GM18502 (cell line): ENCODE data around the gene DDOST.
A peak's percentile ranks its signal among the peaks of the same experiment; 100 is the strongest.

Source experiments
- ATAC-seq: cut with Tn5 transposase; IDR thresholded peaks from one replicate; pipeline ENCODE4 v1.9.1; 2021; ENCODE audit warnings: mild to moderate bottlenecking; ENCODE audit not compliant: unreplicated experiment, poor library complexity

Gene DDOST

GRCh38 chr1:20661207-20662109 is at the start of gene DDOST:
Gene DDOST (minus strand): TSS chr1:20661369. CDS start chr1:20661350, 19 bp downstream.
- peak; percentile 95 for ATAC-seq

- no peak for ATAC-seq
Observed at GRCh38 chr1:20710469-20711284, 49.5 kb upstream of the DDOST start.

- ATAC-seq: no peak
Observed at GRCh38 chr1:20709868-20710267, 48.7 kb upstream of the DDOST start.

GRCh38 chr1:20708891-20709290 is 47.7 kb upstream of the DDOST start:
- no peak for ATAC-seq

GRCh38 chr1:20708057-20708456 is 46.9 kb upstream of the DDOST start:
- no peak for ATAC-seq

- ATAC-seq: no peak
Observed at GRCh38 chr1:20706841-20707240, 45.7 kb upstream of the DDOST start.

- ATAC-seq: no peak
Observed at GRCh38 chr1:20705203-20705755, 44.1 kb upstream of the DDOST start.

- no peak for ATAC-seq
Observed at GRCh38 chr1:20704390-20705202, 43.4 kb upstream of the DDOST start.

- no peak for ATAC-seq
Observed at GRCh38 chr1:20703124-20703756, 42.1 kb upstream of the DDOST start.

- ATAC-seq: no peak
Observed at GRCh38 chr1:20702416-20702815, 41.2 kb upstream of the DDOST start.

- ATAC-seq: no peak
Observed at GRCh38 chr1:20701847-20702246, 40.7 kb upstream of the DDOST start.

GRCh38 chr1:20701446-20701845 is 40.3 kb upstream of the DDOST start:
- no peak for ATAC-seq

- ATAC-seq: no peak
Observed at GRCh38 chr1:20700636-20701215, 39.6 kb upstream of the DDOST start.

GRCh38 chr1:20699558-20699957 is 38.4 kb upstream of the DDOST start:
- no peak for ATAC-seq

GRCh38 chr1:20698195-20698910 is 37.2 kb upstream of the DDOST start:
- no peak for ATAC-seq

- no peak for ATAC-seq
Observed at GRCh38 chr1:20697563-20697962, 36.4 kb upstream of the DDOST start.

GRCh38 chr1:20696397-20697333 is 35.5 kb upstream of the DDOST start:
- ATAC-seq: peak; percentile 71

GRCh38 chr1:20695515-20695914 is 34.3 kb upstream of the DDOST start:
- no peak for ATAC-seq
